Ovary (tissue), 9 donors: ENCODE results near the gene TKFC. TPM values are rescaled to one million over a fixed set of nuclear protein-coding genes. Genes with fewer than 3 reads are reported as not detected.

ENCODE experiments used
- DNase-seq, 5 donors: peaks; one replicate each; pipeline ENCODE4 v3.0.0-alpha.2; 2019 to 2020
- H3K27ac ChIP-seq, 2 donors: fragments of 200-600 bp; one replicate each; pipeline versions ENCODE4 v1.5.1 to v1.8.0; 2019 to 2022
- H3K27me3 ChIP-seq: fragments of 200-600 bp; one replicate; pipeline ENCODE4 v1.8.0; 2022
- H3K36me3 ChIP-seq: fragments of 200-600 bp; sonication (generic); one replicate; pipeline ENCODE4 v1.5.1; 2019
- H3K4me1 ChIP-seq: one replicate; pipeline ENCODE4 v1.8.1; 2013; ENCODE audit warnings: mild to moderate bottlenecking, moderate library complexity; ENCODE audit not compliant: insufficient read depth
- H3K4me3 ChIP-seq: fragments of 200-600 bp; sonication (generic); one replicate; pipeline ENCODE4 v1.5.1; 2017
- H3K9me3 ChIP-seq, 2 donors: fragments of 200-600 bp in 1 of 2; sonication (generic) in 1 of 2; one replicate each; pipeline versions ENCODE4 v1.5.1 to v1.8.1; 2013 to 2019; ENCODE audit warnings: mild to moderate bottlenecking in 1 of 2, moderate library complexity in 1 of 2
- EP300 ChIP-seq: sonication (generic); formaldehyde crosslinking; IDR thresholded peaks from one replicate; pipeline ENCODE4 v1.6.1; 2017; ENCODE audit warnings: antibody characterized with exemption
- POLR2A ChIP-seq: fragments of 450-650 bp; IDR thresholded peaks from one replicate; pipeline ENCODE4 v1.6.1; 2017; ENCODE audit warnings: antibody characterized with exemption, mild to moderate bottlenecking, moderate library complexity
- WGBS, 3 donors: extraction: QIAGEN DNeasy Blood & Tissue Kit in 1 of 3; methylation state at CpG; one replicate each; pipeline versions ENCODE4 v1.1.5 to v1.1.7; 2013 to 2017; 5-methylcytosine and 5-hydroxymethylcytosine counted together
- intact Hi-C, 4 donors: fragments of 100-400 bp; cut with DNase I; formaldehyde crosslinking; loops; one replicate each; pipeline versions ENCODE4 v1.11.0 to v1.15.1; 2022 to 2023
- polyA plus RNA-seq, 2 donors: library from polyadenylated mRNA; stranded (reverse); fragments of 200-250 nt in 1 of 2; fragments of 350-450 nt in 1 of 2; fragmentation: Illumina TruSeq in 1 of 2; extraction: RNeasy Lipid Tissue Mini Kit (QIAGEN cat#74804) in 1 of 2; gene quantifications; one replicate each; pipeline ENCODE4 v1.2.3, GENCODE V29; 2013 to 2014
- total RNA-seq, 7 donors: library from RNA; depleted of rRNA in 2 of 7; stranded (reverse); fragments of >200 nt in 2 of 7; fragmentation: NEBNext Ultra II Directional in 3 of 7; extraction: Animal tissue kit (Norgen Biotek cat#: 25700) in 3 of 7; gene quantifications; one replicate each; pipeline versions ENCODE4 v1.1.0 to v1.2.4, GENCODE V29; 2016 to 2023
- TF ChIP-seq, protein P1 (sequence below), 3 donors: fragments of 450-650 bp in 2 of 3; fragments of 200-600 bp in 1 of 3; IDR thresholded peaks; one replicate each; pipeline versions ENCODE4 v1.5.1 to v1.8.0; 2016 to 2022; ENCODE audit warnings: antibody characterized with exemption in 3 of 3, mild to moderate bottlenecking in 1 of 3
- donor health status: DM: no; HTN: no; CAD: no; lungs with moderate emphysema.
- donor health status: DM: no; HTN: no; CAD: no.
- donor health status: Bipolar disorder and iron deficiency.
- donor health status: DM: yes; HTN: yes; CAD: no.
- donor health status: DM: no; HTN: no; CAD: no.
- donor health status: DM: yes; HTN: yes; CAD: no.

Gene TKFC
- total and polyA plus RNA-seq, 9 donors = 19.0 to 41.4 (median 30.4) TPM

GRCh38 chr11:61343792-61344745 is 11.0 kb downstream of the TKFC start:
- Histone ChIP-seq H3K27ac (peak overlapping the region in 1 of 2 donors; percentile 77), H3K4me3 (no peak overlapping the region), H3K36me3 (no peaks in the 10 kb centered on the region), H3K9me3 (no peaks in the 10 kb centered on the region), H3K27me3 (no peaks in the 10 kb centered on the region), H3K4me1 (peaks cover 15% of the 10 kb centered on the region)
- TF ChIP-seq EP300 (no peak), POLR2A (no peak)
- TF ChIP-seq, protein P1, sequence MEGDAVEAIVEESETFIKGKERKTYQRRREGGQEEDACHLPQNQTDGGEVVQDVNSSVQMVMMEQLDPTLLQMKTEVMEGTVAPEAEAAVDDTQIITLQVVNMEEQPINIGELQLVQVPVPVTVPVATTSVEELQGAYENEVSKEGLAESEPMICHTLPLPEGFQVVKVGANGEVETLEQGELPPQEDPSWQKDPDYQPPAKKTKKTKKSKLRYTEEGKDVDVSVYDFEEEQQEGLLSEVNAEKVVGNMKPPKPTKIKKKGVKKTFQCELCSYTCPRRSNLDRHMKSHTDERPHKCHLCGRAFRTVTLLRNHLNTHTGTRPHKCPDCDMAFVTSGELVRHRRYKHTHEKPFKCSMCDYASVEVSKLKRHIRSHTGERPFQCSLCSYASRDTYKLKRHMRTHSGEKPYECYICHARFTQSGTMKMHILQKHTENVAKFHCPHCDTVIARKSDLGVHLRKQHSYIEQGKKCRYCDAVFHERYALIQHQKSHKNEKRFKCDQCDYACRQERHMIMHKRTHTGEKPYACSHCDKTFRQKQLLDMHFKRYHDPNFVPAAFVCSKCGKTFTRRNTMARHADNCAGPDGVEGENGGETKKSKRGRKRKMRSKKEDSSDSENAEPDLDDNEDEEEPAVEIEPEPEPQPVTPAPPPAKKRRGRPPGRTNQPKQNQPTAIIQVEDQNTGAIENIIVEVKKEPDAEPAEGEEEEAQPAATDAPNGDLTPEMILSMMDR (IDR thresholded peaks at IDR 0.05) = no peak
- DNase-seq = peak in 1 of 5 donors; percentile 36
- whole genome bisulfite sequencing, 3 donors = 91 to 94% (median 92%) methylated on average over 29 of the region's 29 CpGs
- intact Hi-C loops = no loop called here

DNA sequence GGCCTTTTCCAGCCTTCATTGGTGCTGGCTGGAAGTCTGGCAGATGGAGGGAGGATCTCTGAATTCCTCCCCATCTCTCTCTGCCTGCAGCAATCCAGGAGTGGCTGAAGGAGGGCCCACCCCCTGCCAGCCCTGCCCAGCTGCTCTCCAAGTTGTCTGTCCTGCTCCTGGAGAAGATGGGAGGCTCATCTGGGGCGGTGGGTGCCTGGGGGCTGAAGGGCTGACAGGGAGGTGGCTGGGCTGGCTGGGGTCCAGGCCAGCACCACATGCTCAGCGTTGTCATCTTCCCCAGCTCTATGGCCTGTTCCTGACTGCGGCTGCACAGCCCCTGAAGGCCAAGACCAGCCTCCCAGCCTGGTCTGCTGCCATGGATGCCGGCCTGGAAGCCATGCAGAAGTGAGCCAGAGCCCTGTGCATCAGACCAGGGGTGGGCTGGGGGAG is 12.2 kb downstream of the TKFC start:
- Histone ChIP-seq H3K4me1 (peaks cover 15% of the 10 kb centered on the region), H3K27me3 (no peaks in the 10 kb centered on the region), H3K9me3 (no peaks in the 10 kb centered on the region), H3K27ac (peak overlapping the region; percentile 55 to 77), H3K4me3 (no peak overlapping the region), H3K36me3 (no peaks in the 10 kb centered on the region)
- TF ChIP-seq, protein P1 (IDR thresholded peaks at IDR 0.05) = no peak
- TF ChIP-seq EP300 = no peak
- no peak for TF ChIP-seq POLR2A
- intact Hi-C loops = no loop called here
- WGBS, 3 donors = 5 to 40% (median 17%) methylated on average over 4 of the region's 4 CpGs
- peak in 3 of 5 donors; percentile 55 to 65 (median 59) for DNase-seq

DNA sequence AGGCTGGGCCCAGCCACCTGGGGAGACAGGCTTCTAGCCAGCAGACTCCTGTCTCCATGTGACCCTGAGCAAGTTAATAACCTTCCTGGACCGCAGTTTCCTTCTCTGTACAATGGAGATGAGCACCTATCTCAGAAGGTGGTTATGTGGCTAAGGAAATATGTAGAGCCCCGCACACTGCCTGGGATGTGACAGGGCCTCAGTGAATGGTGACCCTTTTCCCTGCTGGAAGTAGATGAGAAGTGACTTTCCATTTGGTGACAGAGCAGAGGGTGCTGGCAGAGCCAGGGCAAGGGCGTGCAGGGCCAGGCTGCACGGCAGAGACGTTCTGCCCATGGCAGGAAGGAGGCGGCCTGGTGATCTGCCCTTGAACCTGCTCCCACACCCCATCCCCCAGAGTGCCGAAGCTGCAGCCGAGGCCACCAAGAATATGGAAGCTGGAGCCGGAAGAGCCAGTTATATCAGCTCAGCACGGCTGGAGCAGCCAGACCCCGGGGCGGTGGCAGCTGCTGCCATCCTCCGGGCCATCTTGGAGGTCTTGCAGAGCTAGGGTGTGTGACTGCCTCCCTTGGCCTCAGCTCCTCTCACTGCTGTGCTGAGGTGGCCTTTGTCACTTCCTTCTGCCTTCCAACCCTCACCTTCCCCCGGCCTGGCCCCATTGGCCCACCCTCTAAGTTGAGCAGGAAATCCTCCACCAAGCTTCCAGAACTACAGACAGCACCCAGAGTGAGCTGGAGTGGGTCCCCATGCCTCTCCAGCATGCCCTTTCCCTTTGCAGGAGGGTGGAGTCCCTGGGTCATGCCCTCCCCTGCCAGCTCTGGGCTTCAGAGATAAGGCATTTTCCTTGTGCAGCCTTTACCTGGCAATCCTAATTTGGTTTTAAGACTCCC is 13.2 kb downstream of the TKFC start:
- intact Hi-C loops = no loop called here
- no peaks in the 10 kb centered on the region for H3K27me3 ChIP-seq
- H3K4me1 ChIP-seq = peaks cover 15% of the 10 kb centered on the region
- H3K9me3 ChIP-seq = no peaks in the 10 kb centered on the region
- H3K4me3 ChIP-seq = no peak overlapping the region
- TF ChIP-seq, protein P1 (IDR thresholded peaks at IDR 0.05) = no peak
- TF ChIP-seq EP300 = no peak
- TF ChIP-seq POLR2A = no peak
- H3K27ac ChIP-seq = peak overlapping the region; percentile 55 to 77
- 29 to 62% (median 32%) methylated on average over 14 of the region's 14 CpGs for WGBS, 3 donors
- no peaks in the 10 kb centered on the region for H3K36me3 ChIP-seq
- peak in 1 of 5 donors; percentile 59 for DNase-seq

DNA sequence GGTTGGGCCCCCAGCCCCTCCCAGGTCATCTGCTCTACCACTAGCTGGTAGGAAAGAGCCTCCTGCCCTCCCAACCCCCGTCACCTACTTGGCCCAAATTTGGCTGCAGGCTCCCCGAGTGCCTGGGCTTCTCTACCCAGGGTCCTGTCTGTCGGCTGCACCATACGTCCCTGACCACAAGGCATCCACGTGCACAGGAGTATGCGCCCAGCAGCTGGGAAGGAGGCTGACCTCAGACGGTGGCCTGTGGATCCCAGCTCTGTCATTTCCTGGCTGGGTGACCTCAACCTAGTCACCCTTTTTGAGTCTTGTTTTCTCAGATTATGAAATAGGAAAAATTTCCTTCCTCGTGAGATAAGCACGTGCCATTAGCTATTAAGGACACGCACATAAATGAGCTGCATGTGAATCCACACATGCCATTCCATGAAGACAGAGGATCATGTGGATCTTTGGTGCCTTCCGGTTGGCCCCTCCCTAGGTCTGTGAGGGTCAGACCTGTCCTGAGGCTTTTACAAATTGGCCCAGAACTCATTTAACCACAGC is 15.0 kb downstream of the TKFC start:
- 70 to 78% (median 72%) methylated on average over 11 of the region's 11 CpGs for WGBS, 3 donors
- H3K4me1 ChIP-seq = peaks cover 15% of the 10 kb centered on the region
- peak in 1 of 5 donors; percentile 42 for DNase-seq

More for the DNA sequence above, 15.0 kb downstream of the TKFC start:
- H3K27ac ChIP-seq = no peak overlapping the region
- no peaks in the 10 kb centered on the region for H3K27me3 ChIP-seq
- intact Hi-C loops = no loop called here
- no peaks in the 10 kb centered on the region for H3K36me3 ChIP-seq
- H3K9me3 ChIP-seq = no peaks in the 10 kb centered on the region
- H3K4me3 ChIP-seq = no peak overlapping the region
- TF ChIP-seq EP300 (no peak), POLR2A (no peak)
- TF ChIP-seq, protein P1 (IDR thresholded peaks at IDR 0.05) = no peak
